Fibroblast of lung (primary cell): ENCODE results near the gene CELSR2.

Source experiments
- CTCF ChIP-seq, 2 donors: IDR thresholded peaks in 1 of 2; conservative IDR thresholded peaks in 1 of 2; 1 replicate in 1 of 2; 2 replicates in 1 of 2; pipeline ENCODE4 v1.5.1; 2011 to 2012; ENCODE audit warnings: low read length in 2 of 2, control low read depth in 1 of 2, inconsistent platforms in 1 of 2, low read depth in 1 of 2, mild to moderate bottlenecking in 1 of 2
- EZH2 ChIP-seq: IDR thresholded peaks from 2 replicates; pipeline ENCODE4 v1.5.1; 2012; ENCODE audit warnings: low read length, control low read depth, mild to moderate bottlenecking; ENCODE audit errors: missing control alignments

DNA sequence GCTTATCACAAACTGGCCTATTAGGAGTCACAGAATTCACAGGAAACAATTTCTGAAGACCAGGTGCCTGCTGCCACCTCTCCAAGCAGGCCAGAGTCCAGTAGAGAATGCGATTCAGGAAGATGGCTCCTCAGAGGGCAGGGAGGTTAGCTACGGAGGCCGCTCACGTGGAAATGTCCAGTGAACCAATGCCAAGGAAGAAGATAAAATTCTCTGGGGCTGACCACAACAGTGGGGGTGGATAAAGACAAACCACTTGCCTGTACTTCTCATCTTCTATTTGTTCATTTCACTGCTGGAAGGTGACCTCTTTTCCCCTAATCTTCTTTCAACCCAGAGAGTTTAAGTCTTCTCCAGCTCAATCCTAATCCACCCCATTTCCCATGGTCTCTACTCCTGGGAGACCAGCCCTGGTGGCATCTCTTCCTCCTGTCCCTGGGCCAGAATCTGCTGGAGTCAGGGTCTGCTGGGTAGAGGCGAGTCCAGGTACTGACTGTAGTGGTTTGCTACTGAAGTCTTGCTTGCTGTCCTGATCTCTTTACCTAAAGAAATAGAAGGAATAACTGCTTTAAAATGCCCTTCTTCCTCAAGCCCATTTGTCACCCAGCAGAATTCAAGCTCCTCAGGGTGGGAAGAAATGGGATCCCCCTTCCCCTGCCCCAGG, 30.4 kb downstream of the CELSR2 start:
- TF ChIP-seq CTCF (conservative IDR thresholded peaks at IDR 0.05 in 1 of 2, IDR thresholded peaks at IDR 0.05 in 1 of 2; ENCODE audit: low read depth in 1 of 2, low read length in 2 of 2) (no peak), EZH2 (no peak)
